HK-2 (cell line): Measurements from ENCODE around the gene KRTAP5-5.

Experiments used
- DNase-seq: peaks from one replicate; pipeline ENCODE4 v3.0.0-alpha.2; 2018; ENCODE audit not compliant: unreplicated experiment

KRTAP5-5 gene

GRCh38 chr11:1676229-1676740 is 46.7 kb downstream of the KRTAP5-5 start:
- DNase-seq, result no peak

- no peak for DNase-seq
Measured at GRCh38 chr11:1679881-1680280, 50.3 kb downstream of the KRTAP5-5 start.
